H9 (cell line): ENCODE data around the gene C1orf159. TPM values are rescaled to one million over a fixed set of nuclear protein-coding genes. Genes with fewer than 3 reads are reported as not detected.

Experiments
- DNase-seq: peaks from one replicate; pipeline ENCODE4 v3.0.0-alpha.2; 2017
- H2AFZ ChIP-seq: one replicate; pipeline ENCODE4 v1.6.1; 2013; ENCODE audit warnings: mild to moderate bottlenecking, low read length, control low read depth, moderate library complexity
- H2AK5ac ChIP-seq: 2 replicates; pipeline ENCODE4 v1.6.1; 2013; ENCODE audit warnings: low read length, control low read depth, mixed read lengths; ENCODE audit not compliant: insufficient read length
- H2BK120ac ChIP-seq: one replicate; pipeline ENCODE4 v1.6.1; 2013; ENCODE audit warnings: low read depth, mild to moderate bottlenecking, low read length, control low read depth, inconsistent platforms; ENCODE audit not compliant: poor library complexity, severe bottlenecking
- H2BK12ac ChIP-seq: 2 replicates; pipeline ENCODE4 v1.6.1; 2013; ENCODE audit warnings: low read length, control low read depth, mixed read lengths, low read depth; ENCODE audit not compliant: insufficient read length
- H2BK15ac ChIP-seq: 2 replicates; pipeline ENCODE4 v1.6.1; 2013; ENCODE audit warnings: low read depth, low read length, control low read depth
- H2BK20ac ChIP-seq: one replicate; pipeline ENCODE4 v1.6.1; 2013; ENCODE audit warnings: low read depth, mild to moderate bottlenecking, low read length, control low read depth, inconsistent platforms; ENCODE audit not compliant: poor library complexity, severe bottlenecking
- H2BK5ac ChIP-seq: 2 replicates; pipeline ENCODE4 v1.6.1; 2013; ENCODE audit warnings: low read length, control low read depth, mixed read lengths; ENCODE audit not compliant: insufficient read length
- H3K14ac ChIP-seq: 2 replicates; pipeline ENCODE4 v1.6.1; 2013; ENCODE audit warnings: low read length, control low read depth; ENCODE audit not compliant: insufficient read depth
- H3K18ac ChIP-seq: 2 replicates; pipeline ENCODE4 v1.6.1; 2013; ENCODE audit warnings: low read depth, mild to moderate bottlenecking, mixed read lengths, low read length, control low read depth; ENCODE audit not compliant: insufficient read length
- H3K23ac ChIP-seq: 2 replicates; pipeline ENCODE4 v1.6.1; 2013; ENCODE audit warnings: low read length, control low read depth, mixed read lengths, low read depth; ENCODE audit not compliant: insufficient read length
- H3K23me2 ChIP-seq: 2 replicates; pipeline ENCODE4 v1.6.1; 2013; ENCODE audit warnings: low read depth, mild to moderate bottlenecking, mixed read lengths, low read length, control low read depth; ENCODE audit not compliant: insufficient read length, poor library complexity, severe bottlenecking
- H3K27ac ChIP-seq: 2 replicates; pipeline ENCODE4 v1.5.1; 2013; ENCODE audit warnings: low read length, control low read depth, mixed read lengths, low read depth; ENCODE audit not compliant: insufficient read length
- H3K27me3 ChIP-seq: 2 replicates; pipeline ENCODE4 v1.6.1; 2013; ENCODE audit warnings: low read length, control low read depth, inconsistent platforms; ENCODE audit not compliant: insufficient read depth
- H3K4ac ChIP-seq: 2 replicates; pipeline ENCODE4 v1.6.1; 2013; ENCODE audit warnings: low read depth, mild to moderate bottlenecking, control low read depth, inconsistent platforms, low read length, moderate library complexity
- H3K4me1 ChIP-seq: 2 replicates; pipeline ENCODE4 v1.6.1; 2013; ENCODE audit warnings: low read length, control low read depth, inconsistent platforms; ENCODE audit not compliant: insufficient read depth
- H3K4me2 ChIP-seq: 2 replicates; pipeline ENCODE4 v1.6.1; 2013; ENCODE audit warnings: low read length, control low read depth, mixed read lengths; ENCODE audit not compliant: insufficient read length, insufficient read depth
- H3K56ac ChIP-seq: 2 replicates; pipeline ENCODE4 v1.6.1; 2013; ENCODE audit warnings: low read depth, mild to moderate bottlenecking, mixed read lengths, low read length, control low read depth; ENCODE audit not compliant: insufficient read length
- H3K79me1 ChIP-seq: 2 replicates; pipeline ENCODE4 v1.6.1; 2013; ENCODE audit warnings: low read depth, mild to moderate bottlenecking, moderate library complexity, low read length, control low read depth, inconsistent platforms; ENCODE audit not compliant: insufficient read depth, poor library complexity, severe bottlenecking
- H3K79me2 ChIP-seq: 2 replicates; pipeline ENCODE4 v1.6.1; 2013; ENCODE audit warnings: low read length, control low read depth, inconsistent platforms; ENCODE audit not compliant: insufficient read depth
- H3K9ac ChIP-seq: 2 replicates; pipeline ENCODE4 v1.6.1; 2013; ENCODE audit warnings: low read length, control low read depth, mixed read lengths; ENCODE audit not compliant: insufficient read length; ENCODE audit errors: extremely low read depth
- H3K9me3 ChIP-seq: one replicate; pipeline ENCODE4 v1.6.1; 2013; ENCODE audit warnings: low read depth, low read length, inconsistent platforms; ENCODE audit not compliant: control insufficient read depth
- H3T11ph ChIP-seq: one replicate; pipeline ENCODE4 v1.6.1; 2013; ENCODE audit warnings: mild to moderate bottlenecking, low read length, control low read depth, inconsistent platforms
- H4K20me1 ChIP-seq: one replicate; pipeline ENCODE4 v1.6.1; 2013; ENCODE audit not compliant: control insufficient read depth, insufficient read length, insufficient read depth
- H4K5ac ChIP-seq: 2 replicates; pipeline ENCODE4 v1.6.1; 2013; ENCODE audit warnings: low read depth, mild to moderate bottlenecking, mixed read lengths, low read length, control low read depth; ENCODE audit not compliant: insufficient read length
- H4K8ac ChIP-seq: replicated peaks from 2 replicates; pipeline ENCODE4 v1.6.1; 2013; ENCODE audit warnings: low read length, control low read depth, mixed read lengths, low read depth; ENCODE audit not compliant: insufficient read length
- H4K91ac ChIP-seq: 2 replicates; pipeline ENCODE4 v1.6.1; 2013; ENCODE audit warnings: low read depth, mild to moderate bottlenecking, moderate library complexity, mixed read lengths, low read length, control low read depth; ENCODE audit not compliant: insufficient read length
- H3K27ac Mint-ChIP-seq, 3 experiments: 2 replicates in 2 of 3; 3 replicates in 1 of 3; pipeline ENCODE4 v1.8.0; 2020 to 2021; ENCODE audit warnings: mixed read lengths in 3 of 3, mild to moderate bottlenecking in 1 of 3, moderate library complexity in 1 of 3
- H3K27me3 Mint-ChIP-seq: 2 replicates; pipeline ENCODE4 v1.8.0; 2021; ENCODE audit warnings: low read depth, mild to moderate bottlenecking, moderate library complexity, mixed read lengths
- H3K36me3 Mint-ChIP-seq, 3 experiments: 2 replicates in 2 of 3; 3 replicates in 1 of 3; pipeline ENCODE4 v1.8.0; 2020 to 2021; ENCODE audit warnings: low read depth in 3 of 3, mixed read lengths in 3 of 3; ENCODE audit not compliant: insufficient read depth in 1 of 3
- H3K4me1 Mint-ChIP-seq, 2 experiments: 2 replicates each; pipeline ENCODE4 v1.8.0; 2020; ENCODE audit warnings: mixed read lengths in 2 of 2
- H3K4me3 Mint-ChIP-seq, 2 experiments: 2 replicates in 1 of 2; 3 replicates in 1 of 2; pipeline ENCODE4 v1.8.0; 2020 to 2021; ENCODE audit warnings: mild to moderate bottlenecking in 2 of 2, mixed read lengths in 2 of 2, moderate library complexity in 1 of 2
- H3K9me3 Mint-ChIP-seq, 2 experiments: 2 replicates in 1 of 2; 3 replicates in 1 of 2; pipeline ENCODE4 v1.8.0; 2020; ENCODE audit warnings: mild to moderate bottlenecking in 2 of 2, mixed read lengths in 2 of 2, moderate library complexity in 1 of 2
- CTCF ChIP-seq: fragments of 200-600 bp; sonication (generic); conservative IDR thresholded peaks from 3 replicates; pipeline ENCODE4 v1.8.0; 2021; ENCODE audit warnings: antibody characterized with exemption, mild to moderate bottlenecking
- WGBS: extraction: QIAGEN DNeasy Blood & Tissue Kit; methylation state at CpG from one replicate; pipeline ENCODE4 v1.1.7; 2013; ENCODE audit warnings: missing lambda C conversion rate, low lambda C conversion rate, mixed read lengths; ENCODE audit not compliant: insufficient read length; ENCODE audit errors: extremely low coverage; 5-methylcytosine and 5-hydroxymethylcytosine counted together
- total RNA-seq: library from RNA; stranded (reverse); gene quantifications from 2 replicates; pipeline ENCODE4 v1.2.1, GENCODE V29; 2021

The C1orf159 gene
- total RNA-seq, 1 experiment from 2014 or later = 12.3 TPM

- no peak overlapping the region for H2BK15ac ChIP-seq
- no peaks in the 10 kb centered on the region for H3K79me1 ChIP-seq
- no peak overlapping the region for H3K4ac ChIP-seq
- Mint-ChIP-seq H3K27me3 (peaks cover 6% of the 10 kb centered on the region), H3K4me1 (peaks cover 15 to 31% of the 10 kb centered on the region in 2 experiments), H3K9me3 (no peaks in the 10 kb centered on the region), H3K36me3 (peaks cover 0 to 3% (median 0%) of the 10 kb centered on the region in 3 experiments; a peak in 3 of 7 replicates), H3K27ac (no peak overlapping the region), H3K4me3 (no peak overlapping the region)
- no peak for DNase-seq
- H2BK120ac ChIP-seq = no peak overlapping the region
- no peak overlapping the region for H4K91ac ChIP-seq
- no peaks in the 10 kb centered on the region for H4K20me1 ChIP-seq
- H2BK12ac ChIP-seq = no peak overlapping the region
- no peak overlapping the region for H3K56ac ChIP-seq
- no peak for TF ChIP-seq CTCF
- no peak overlapping the region for H2AK5ac ChIP-seq
- no peak overlapping the region for H2BK20ac ChIP-seq
- no peak overlapping the region for H2AFZ ChIP-seq
- H3K4me2 ChIP-seq = no peak overlapping the region
- no peak overlapping the region for H3T11ph ChIP-seq
- H4K5ac ChIP-seq = no peak overlapping the region
- H4K8ac ChIP-seq = no peak overlapping the region
- no peak overlapping the region; the same call in 1 of the 2 replicates for H3K14ac ChIP-seq
- no peak overlapping the region for H3K9ac ChIP-seq
- peaks cover 8% of the 10 kb centered on the region for H3K23me2 ChIP-seq
- H3K27me3 ChIP-seq = no peaks in the 10 kb centered on the region
- H3K23ac ChIP-seq = no peak overlapping the region
- no peak overlapping the region for H2BK5ac ChIP-seq
- no peak overlapping the region for H3K18ac ChIP-seq
- no peak overlapping the region for H3K27ac ChIP-seq
- H3K9me3 ChIP-seq = no peaks in the 10 kb centered on the region
- no peaks in the 10 kb centered on the region for H3K4me1 ChIP-seq
- H3K79me2 ChIP-seq = no peaks in the 10 kb centered on the region
- no CpG with 5 or more reads among the region's 17 CpGs for WGBS
Measured at GRCh38 chr1:1161683-1162079, 45.8 kb upstream of the C1orf159 start.
